NCI-H446 treated with DMSO at 0.1 percent for 48 hours (cell line): Measurements from ENCODE around the gene BCL6B.

ENCODE experiments used
- DNase-seq: peaks from one replicate; lab custom pipeline; 2025; lab: John Stamatoyannopoulos, UW

Gene BCL6B

GRCh38 chr17:7007143-7007542 lies 15.7 kb upstream of the BCL6B start:
- DNase-seq: no peak

- no peak for DNase-seq
Observed at GRCh38 chr17:7010523-7010922, 12.3 kb upstream of the BCL6B start.

- no peak for DNase-seq
Observed at GRCh38 chr17:7011415-7011814, 11.4 kb upstream of the BCL6B start.

- DNase-seq: no peak
Observed at GRCh38 chr17:7011942-7012254, 11.0 kb upstream of the BCL6B start.

DNA sequence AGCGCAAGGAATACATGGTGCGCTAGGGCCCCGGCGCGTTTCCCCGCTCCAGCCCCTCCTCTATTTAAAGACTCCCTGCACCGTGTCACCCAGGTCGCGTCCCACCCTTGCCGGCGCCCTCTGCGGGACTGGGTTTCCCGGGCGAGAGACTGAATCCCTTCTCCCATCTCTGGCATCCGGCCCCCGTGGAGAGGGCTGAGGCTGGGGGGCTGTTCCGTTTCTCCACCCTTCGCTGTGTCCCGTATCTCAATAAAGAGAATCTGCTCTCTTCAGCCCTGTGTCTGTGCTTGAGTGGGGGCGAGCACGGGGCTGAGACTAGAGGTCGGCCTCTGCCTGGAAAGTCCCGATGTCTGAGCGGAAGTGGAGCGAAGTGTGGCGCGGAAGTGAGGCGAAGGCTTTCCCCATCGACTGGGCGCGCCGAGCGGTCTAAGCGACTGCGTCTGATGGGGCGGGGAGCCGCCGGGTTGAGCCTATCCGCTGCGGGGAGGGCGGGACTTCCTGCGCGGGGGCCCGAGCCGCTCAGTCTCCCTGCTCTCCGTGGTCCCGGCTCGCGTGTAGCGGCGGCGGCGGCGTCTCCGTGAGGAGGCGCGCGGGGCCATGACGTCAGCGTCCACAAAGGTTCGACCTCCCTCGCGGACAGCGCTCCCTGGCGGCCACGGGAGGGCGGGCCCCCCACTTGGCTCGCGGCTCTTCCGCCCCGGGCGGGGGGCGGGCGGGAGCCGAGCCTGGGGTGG lies 8.4 kb upstream of the BCL6B start:
- DNase-seq: peak; percentile 87

GRCh38 chr17:7014995-7015958 lies 7.6 kb upstream of the BCL6B start:
- no peak for DNase-seq

DNA sequence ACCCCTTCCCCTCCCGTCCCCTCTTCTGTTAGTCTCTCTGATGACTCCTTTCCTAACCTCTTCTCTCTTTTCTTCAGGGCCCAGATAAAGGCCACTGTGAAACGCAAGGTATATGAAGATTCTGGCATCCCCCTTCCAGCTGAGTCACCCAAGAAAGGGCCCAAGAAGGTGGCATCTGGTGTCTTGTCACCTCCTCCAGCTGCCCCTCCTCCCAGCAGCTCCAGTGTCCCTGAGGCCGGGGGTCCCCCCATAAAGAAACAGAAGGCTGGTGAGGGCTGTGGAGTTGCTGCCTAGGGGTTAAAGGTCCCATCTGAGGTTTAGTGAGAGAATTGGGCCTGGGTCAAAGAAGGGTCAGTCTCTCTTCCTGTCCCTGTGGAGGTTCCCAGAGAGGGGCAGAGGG lies 6.4 kb upstream of the BCL6B start:
- no peak for DNase-seq

DNA sequence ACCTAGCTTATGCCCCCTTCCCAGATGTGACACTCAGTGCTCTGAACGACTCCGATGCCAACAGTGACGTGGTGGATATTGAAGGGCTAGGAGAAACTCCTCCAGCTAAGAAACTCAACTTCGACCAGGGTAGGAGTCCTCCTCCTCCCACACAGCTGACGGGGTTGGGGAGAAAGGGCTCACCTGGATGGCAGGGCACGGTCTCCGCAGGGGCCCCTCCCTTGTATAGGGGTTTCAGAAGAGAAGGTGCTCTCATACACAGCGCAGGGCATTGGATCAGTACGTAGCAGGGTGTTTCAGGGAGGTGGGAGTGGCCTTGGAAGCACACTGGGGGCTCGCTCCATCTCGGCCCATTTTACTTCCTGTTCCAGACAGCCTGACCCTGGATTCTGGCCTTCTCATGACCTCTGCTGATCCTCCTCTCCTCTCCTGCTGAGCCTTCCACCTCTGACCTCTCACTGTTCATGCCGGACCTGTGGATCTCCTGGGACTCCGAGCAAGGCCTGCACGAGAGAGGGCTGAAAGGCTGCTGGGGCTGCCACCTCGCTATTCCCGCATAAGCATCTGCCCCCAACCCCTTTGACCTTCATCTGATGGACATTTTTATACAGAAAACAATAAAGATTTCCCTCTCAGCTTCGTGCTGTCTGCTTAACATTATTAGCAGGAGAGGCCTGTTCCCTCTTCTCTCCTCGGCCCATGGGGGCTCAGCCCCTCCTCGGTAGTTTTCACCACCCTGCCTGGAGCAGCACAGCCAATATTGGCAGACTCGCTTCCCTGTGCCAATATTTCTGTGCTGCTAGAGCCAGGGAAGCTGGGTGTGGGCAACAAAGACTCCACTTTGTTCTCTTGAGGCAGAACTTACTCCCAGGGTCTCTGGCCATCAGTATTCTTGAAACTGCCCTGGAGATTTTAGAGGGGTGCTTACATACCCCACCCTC lies 5.7 kb upstream of the BCL6B start:
- no peak for DNase-seq

DNA sequence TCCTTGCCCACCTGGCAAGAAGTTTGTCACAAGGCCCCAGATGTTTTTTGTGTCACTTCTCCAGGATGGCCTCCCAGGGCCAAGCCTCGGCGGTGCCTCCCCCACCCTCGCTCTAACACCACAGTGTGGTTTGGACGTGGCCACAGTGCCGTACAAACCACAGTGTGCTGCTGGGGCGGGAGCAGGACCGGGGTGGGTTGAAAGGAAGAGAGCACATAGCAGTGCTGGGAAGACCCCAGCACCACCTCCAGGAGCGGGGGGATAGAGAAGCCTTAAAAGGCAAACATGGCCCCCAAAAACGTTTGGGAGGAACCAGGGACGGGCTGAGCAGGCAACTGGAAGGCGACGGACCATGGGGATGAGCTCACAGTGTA lies 5.0 kb upstream of the BCL6B start:
- DNase-seq: no peak

DNA sequence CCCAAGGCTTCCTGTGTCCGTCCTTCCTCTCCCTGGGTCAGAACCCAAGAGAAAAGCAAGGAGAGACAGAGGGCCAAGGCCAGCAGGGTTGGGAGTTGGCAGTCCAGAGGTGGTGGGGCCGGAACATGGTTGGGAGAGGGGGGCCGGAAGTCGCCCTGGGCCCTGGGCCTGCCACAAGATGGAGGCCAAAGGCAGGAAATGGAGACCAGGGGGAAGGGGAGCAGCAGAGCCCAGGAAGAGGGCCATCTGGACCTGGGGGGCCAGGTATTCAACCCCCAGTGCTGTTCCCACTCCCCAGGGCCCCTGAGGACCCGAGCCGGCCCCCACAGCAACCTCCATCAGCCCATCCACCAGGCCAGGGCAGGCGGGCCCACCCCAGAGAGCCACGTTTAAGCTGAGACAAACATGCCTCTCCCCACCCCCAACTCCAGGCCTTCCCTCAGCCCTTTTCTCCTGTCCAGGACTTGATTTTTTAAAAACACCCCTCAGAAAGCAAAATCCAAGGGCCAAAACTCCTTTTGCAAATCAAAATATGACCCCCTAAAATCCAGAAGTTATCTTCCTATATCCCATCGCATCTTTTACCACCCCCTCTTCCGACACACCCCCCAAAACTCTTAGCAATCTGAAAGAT lies 4.4 kb upstream of the BCL6B start:
- no peak for DNase-seq

DNA sequence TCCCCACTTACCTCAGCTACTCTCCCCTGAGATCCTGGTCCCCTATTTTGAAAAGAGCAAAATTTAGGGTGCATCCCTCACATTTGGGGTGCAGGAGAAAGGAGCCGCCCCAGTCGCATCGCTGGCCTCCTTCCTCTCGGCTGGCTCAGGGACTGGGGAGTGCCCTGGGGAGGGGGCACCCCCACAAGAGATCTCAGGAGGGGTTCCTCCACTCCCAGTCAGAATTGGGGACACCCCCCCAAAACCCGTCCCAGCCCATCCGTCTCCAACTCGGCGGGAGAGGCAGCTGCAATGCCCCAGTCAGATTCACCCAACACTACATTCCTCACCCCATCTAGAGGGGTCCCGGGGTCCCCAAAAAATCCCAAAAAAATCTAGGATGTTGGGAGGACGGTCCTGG lies 3.5 kb upstream of the BCL6B start:
- DNase-seq: no peak

DNA sequence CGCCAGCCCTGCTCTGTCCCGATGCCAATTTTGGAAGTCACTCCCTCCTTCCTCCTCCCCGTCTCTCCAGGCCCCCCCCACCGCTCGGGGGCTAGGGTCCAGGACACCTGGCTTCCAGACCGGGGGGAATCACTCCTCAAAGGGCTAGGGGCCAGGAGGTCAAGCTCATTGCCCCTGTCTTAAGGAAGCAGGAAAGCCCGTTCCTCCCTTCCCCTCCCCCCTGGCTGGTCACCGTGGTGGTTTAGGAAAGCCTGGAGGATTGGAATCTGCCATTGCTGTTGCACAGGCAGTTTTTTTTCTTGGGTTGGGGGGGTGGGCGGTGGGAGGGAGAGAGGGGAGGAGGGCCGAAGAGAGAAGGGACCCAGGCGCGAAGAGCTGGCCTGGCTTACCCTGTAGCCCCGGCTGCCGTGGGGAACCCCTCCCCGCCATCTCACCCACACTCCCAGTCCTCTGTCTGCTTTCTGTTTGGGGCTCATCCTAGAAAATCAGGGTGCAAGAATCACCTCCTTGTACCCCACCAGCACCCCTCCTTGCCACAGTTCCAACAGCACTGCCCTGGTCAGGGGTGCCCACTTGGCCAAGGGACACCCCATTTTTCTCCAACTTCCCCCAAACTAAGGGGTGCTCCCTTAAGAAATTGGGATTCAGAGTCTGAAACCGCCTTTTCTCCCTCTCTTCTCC lies 2.9 kb upstream of the BCL6B start:
- no peak for DNase-seq

DNA sequence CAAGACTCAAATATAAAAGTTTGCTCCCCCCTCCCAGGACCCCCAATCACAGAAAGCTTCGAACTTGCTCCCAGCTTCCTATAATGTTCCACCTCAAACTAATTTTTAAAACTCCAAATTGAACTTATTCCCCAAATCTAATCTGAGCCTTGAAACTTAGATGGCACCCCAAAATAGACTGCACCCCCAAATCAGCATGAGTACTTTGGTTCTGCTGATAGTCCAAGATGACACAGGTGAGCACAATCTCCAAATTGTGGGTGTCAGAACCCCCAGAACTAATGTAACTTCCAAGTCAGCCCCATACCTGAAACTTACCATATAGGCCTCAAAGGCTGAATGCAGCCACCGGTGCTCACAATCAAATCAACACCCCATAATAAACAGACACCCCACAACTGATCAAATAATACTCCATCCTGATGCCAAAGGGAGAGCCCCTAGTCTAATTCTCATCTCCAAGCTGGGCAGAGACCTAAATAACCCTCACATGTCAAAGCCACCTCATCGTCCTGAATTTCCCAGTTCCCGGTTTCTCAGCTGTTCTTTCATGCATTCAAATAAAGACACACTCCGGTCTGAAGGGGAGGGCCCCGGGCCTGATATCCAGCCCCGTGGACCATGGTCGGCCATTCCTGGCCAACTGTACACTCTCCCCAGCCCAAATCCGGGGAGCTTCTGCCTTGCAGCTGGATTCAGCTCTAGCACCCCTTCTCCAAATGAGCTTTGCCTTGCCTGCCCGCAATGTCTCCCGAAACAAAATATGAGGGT lies 1.8 kb upstream of the BCL6B start:
- no peak for DNase-seq

GRCh38 chr17:7021993-7022778 lies 664 bp upstream of the BCL6B start:
- DNase-seq: peak; percentile 25

GRCh38 chr17:7023576-7024401 lies 939 bp downstream of the BCL6B start:
- DNase-seq: no peak

- DNase-seq: no peak
Observed at GRCh38 chr17:7024402-7024785, 1.5 kb downstream of the BCL6B start.

DNA sequence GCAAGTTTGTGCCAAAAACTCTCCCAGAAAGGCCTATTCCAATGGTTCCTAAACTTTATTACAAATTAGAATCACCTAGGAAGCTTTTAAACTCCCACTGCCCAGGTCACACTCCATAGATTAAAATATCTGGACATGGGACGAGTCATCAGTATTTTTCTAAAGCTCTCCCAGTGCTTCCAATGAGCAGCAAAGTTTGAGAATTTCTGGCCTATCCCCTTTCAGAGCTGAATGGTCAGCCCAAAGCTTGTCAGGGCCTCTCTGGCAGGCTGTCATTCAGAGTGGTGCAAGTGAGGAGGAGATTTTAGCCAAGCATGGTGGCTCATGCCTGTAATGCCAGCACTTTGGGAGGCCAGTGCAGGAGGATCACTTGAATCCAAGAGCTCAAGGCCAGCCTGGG lies 2.4 kb downstream of the BCL6B start:
- no peak for DNase-seq

- no peak for DNase-seq
Observed at GRCh38 chr17:7026471-7027115, 3.7 kb downstream of the BCL6B start.
